Transverse colon (tissue), 4 donors: Measurements from ENCODE around the gene DCP1B. TPM values are rescaled to one million over a fixed set of nuclear protein-coding genes. Genes with fewer than 3 reads are reported as not detected.

ENCODE experiments used
- DNase-seq: peaks from one replicate; pipeline ENCODE4 v3.0.0-alpha.2; 2019
- H3K27ac ChIP-seq, 4 donors: fragments of 200-600 bp; sonication (generic); 2 replicates each; pipeline ENCODE4 v1.5.1; 2016 to 2018; ENCODE audit warnings: inconsistent platforms in 4 of 4
- H3K27me3 ChIP-seq: fragments of 200-600 bp; sonication (generic); 2 replicates; pipeline ENCODE4 v1.5.1; 2017; ENCODE audit warnings: inconsistent platforms
- H3K36me3 ChIP-seq, 4 donors: fragments of 200-600 bp; sonication (generic); 2 replicates each; pipeline ENCODE4 v1.5.1; 2017 to 2019; ENCODE audit warnings: inconsistent platforms in 4 of 4
- H3K4me1 ChIP-seq, 4 donors: fragments of 200-600 bp; sonication (generic); 2 replicates each; pipeline ENCODE4 v1.5.1; 2017 to 2020; ENCODE audit warnings: inconsistent platforms in 4 of 4
- H3K4me3 ChIP-seq, 4 donors: fragments of 200-600 bp; sonication (generic); 1 replicate in 1 of 4; 2 replicates in 3 of 4; pipeline versions ENCODE4 v1.5.1 to v1.6.1; 2017 to 2019; ENCODE audit warnings: inconsistent platforms in 4 of 4
- H3K9me3 ChIP-seq, 2 donors: fragments of 200-600 bp; sonication (generic); 2 replicates each; pipeline ENCODE4 v1.5.1; 2017 to 2019; ENCODE audit warnings: inconsistent platforms in 2 of 2
- CTCF ChIP-seq, 5 experiments: fragments of 200-600 bp in 3 of 5; fragments of 450-650 bp in 2 of 5; sonication (generic) in 3 of 5; IDR thresholded peaks; 1 replicate in 2 of 5; 2 replicates in 3 of 5; pipeline ENCODE4 v1.5.1; 2016 to 2017; ENCODE audit warnings: antibody characterized with exemption in 5 of 5, inconsistent platforms in 3 of 5, mild to moderate bottlenecking in 2 of 5, moderate library complexity in 1 of 5
- EP300 ChIP-seq: sonication (generic); formaldehyde crosslinking; IDR thresholded peaks from one replicate; pipeline ENCODE4 v1.6.1; 2017; ENCODE audit warnings: antibody characterized with exemption, low read depth
- POLR2A ChIP-seq: fragments of 450-650 bp; IDR thresholded peaks from one replicate; pipeline ENCODE4 v1.6.1; 2016; ENCODE audit warnings: antibody characterized with exemption, mild to moderate bottlenecking, moderate library complexity
- POLR2AphosphoS5 ChIP-seq, 3 donors: sonication (generic); formaldehyde crosslinking; IDR thresholded peaks; one replicate each; pipeline ENCODE4 v1.6.1; 2016; ENCODE audit warnings: antibody characterized with exemption in 3 of 3
- WGBS, 2 donors: methylation state at CpG; one replicate each; pipeline ENCODE4 v1.1.5; 2018; ENCODE audit warnings: low coverage in 1 of 2; 5-methylcytosine and 5-hydroxymethylcytosine counted together
- in situ Hi-C, 4 donors: fragments of 200-750 bp; cut with MboI; loops; one replicate each; pipeline versions ENCODE4 v1.15.0 to v1.15.1; 2017; ENCODE audit warnings: low sequenced_read_pairs in 3 of 4, low pct_ligation_motif_present in 1 of 4, low pct_unique_long_range_greater_than_20kb in 1 of 4
- intact Hi-C: fragments of 100-400 bp; cut with DNase I; formaldehyde crosslinking; loops from one replicate; pipeline ENCODE4 v1.15.1; 2023; ENCODE audit warnings: low total_unique reads
- total RNA-seq, 4 donors: library from RNA; depleted of rRNA; stranded (reverse); fragments of >200 nt; gene quantifications; one replicate each; pipeline ENCODE4 v1.1.0, GENCODE V29; 2016

The DCP1B gene
- total RNA-seq, 4 donors from 2014 or later = 17.3 to 26.2 (median 20.6) TPM

GRCh38 chr12:1993341-1993740, 10.9 kb downstream of the DCP1B start:
- Histone ChIP-seq H3K9me3 (no peaks in the 10 kb centered on the region), H3K36me3 (peaks cover 0 to 35% (median 8%) of the 10 kb centered on the region in 4 donors), H3K4me3 (no peak overlapping the region), H3K27ac (peak overlapping the region; percentile 71 to 81 (median 74)), H3K27me3 (no peaks in the 10 kb centered on the region), H3K4me1 (peaks cover 10 to 51% (median 22%) of the 10 kb centered on the region in 4 donors)
- 7 to 14% methylated on average over 1 to 2 of the region's 2 CpGs for WGBS, 2 donors
- in situ Hi-C loops (no loop called here), intact Hi-C loops (no loop called here)
- TF ChIP-seq EP300 = no peak
- TF ChIP-seq POLR2AphosphoS5 (IDR thresholded peaks at IDR 0.05) = no peak
- no peak for TF ChIP-seq CTCF (IDR thresholded peaks at IDR 0.05)
- TF ChIP-seq POLR2A = no peak
- no peak for DNase-seq

GRCh38 chr12:1992732-1993131, 11.5 kb downstream of the DCP1B start:
- TF ChIP-seq CTCF (IDR thresholded peaks at IDR 0.05) (no peak), POLR2AphosphoS5 (IDR thresholded peaks at IDR 0.05) (no peak), POLR2A (no peak), EP300 (no peak)
- Histone ChIP-seq H3K27ac (peak overlapping the region; percentile 71 to 81 (median 74)), H3K27me3 (no peaks in the 10 kb centered on the region), H3K9me3 (no peaks in the 10 kb centered on the region), H3K4me1 (peaks cover 10 to 51% (median 22%) of the 10 kb centered on the region in 4 donors), H3K36me3 (peaks cover 0 to 41% (median 10%) of the 10 kb centered on the region in 4 donors), H3K4me3 (no peak overlapping the region)
- WGBS, 2 donors = 70 to 87% methylated on average over 3 of the region's 3 CpGs
- intact Hi-C loops = no loop called here
- in situ Hi-C loops = no loop called here
- no peak for DNase-seq

- Histone ChIP-seq H3K27ac (no peak overlapping the region), H3K4me1 (peaks cover under 1 to 43% (median 17%) of the 10 kb centered on the region in 4 donors), H3K4me3 (no peak overlapping the region), H3K36me3 (peaks cover 0 to 62% (median 14%) of the 10 kb centered on the region in 4 donors), H3K27me3 (no peaks in the 10 kb centered on the region), H3K9me3 (peaks cover 14 to 15% of the 10 kb centered on the region in 2 donors)
- TF ChIP-seq CTCF (IDR thresholded peaks at IDR 0.05) = no peak
- no peak for TF ChIP-seq EP300
- TF ChIP-seq POLR2AphosphoS5 (IDR thresholded peaks at IDR 0.05) = no peak
- TF ChIP-seq POLR2A = no peak
- intact Hi-C loops (no loop called here), in situ Hi-C loops (no loop called here)
- DNase-seq = no peak
- 95 to 100% methylated on average over 4 of the region's 4 CpGs for WGBS, 2 donors
Observed at GRCh38 chr12:1989111-1989510, 15.1 kb downstream of the DCP1B start.

GRCh38 chr12:1984759-1985158, 19.5 kb downstream of the DCP1B start:
- H3K4me3 ChIP-seq = no peak overlapping the region
- peaks cover 15 to 18% of the 10 kb centered on the region in 2 donors for H3K9me3 ChIP-seq
- in situ Hi-C loops = no loop called here
- intact Hi-C loops = no loop called here
- no peaks in the 10 kb centered on the region for H3K27me3 ChIP-seq
- H3K4me1 ChIP-seq = peaks cover 0 to 7% (median 3%) of the 10 kb centered on the region in 4 donors
- peaks cover 0 to 49% (median 12%) of the 10 kb centered on the region in 4 donors for H3K36me3 ChIP-seq
- TF ChIP-seq CTCF (IDR thresholded peaks at IDR 0.05) = no peak
- no peak for TF ChIP-seq POLR2A
- no peak for TF ChIP-seq EP300
- no peak for TF ChIP-seq POLR2AphosphoS5 (IDR thresholded peaks at IDR 0.05)
- no peak for DNase-seq
- no peak overlapping the region for H3K27ac ChIP-seq
